IMR-90 (cell line): ENCODE data around the gene SRP54. TPM values are rescaled to one million over a fixed set of nuclear protein-coding genes. Genes with fewer than 3 reads are reported as not detected.
A peak's percentile ranks its signal among the peaks of the same experiment; 100 is the strongest.

Experiments used
- ATAC-seq: fragments of 200-7000 bp; cut with Tn5 transposase; 2 replicates; pipeline ENCODE4 v1.9.1; 2020; ENCODE audit warnings: low read depth, mild to moderate bottlenecking, moderate library complexity
- BruUV-seq: library from RNA; stranded (reverse); fragments of 400-500 nt; replicated peaks from 2 replicates; lab custom pipeline; 2021; lab: Mats Ljungman, UMichigan
- CTCF ChIA-PET: fragments of 300-600 bp; formaldehyde crosslinking; extraction: SDS; loops from one replicate; lab custom pipeline; 2021; ENCODE audit warnings: antibody characterized with exemption; lab: Yijun Ruan, JAX
- POLR2A ChIA-PET: fragments of 300-600 bp; sonication (Branson Sonifier 250); formaldehyde crosslinking; loops from one replicate; lab custom pipeline; 2022; ENCODE audit warnings: antibody characterized with exemption; ENCODE audit not compliant: unreplicated experiment; lab: Charles Lee
- DNase-seq: peaks from one replicate; pipeline ENCODE4 v3.0.0; 2013
- H2AFZ ChIP-seq: replicated peaks from 2 replicates; pipeline ENCODE3; 2013; ENCODE audit warnings: low read length, mild to moderate bottlenecking; ENCODE audit not compliant: poor library complexity
- H2AK5ac ChIP-seq: 2 replicates; pipeline ENCODE4 v1.6.1; 2013; ENCODE audit warnings: low read depth, low read length, inconsistent platforms
- H2AK9ac ChIP-seq: replicated peaks from 2 replicates; pipeline ENCODE3; 2013; ENCODE audit warnings: mild to moderate bottlenecking, low read depth, low read length, moderate library complexity; ENCODE audit not compliant: poor library complexity
- H2BK120ac ChIP-seq: 2 replicates; pipeline ENCODE4 v1.6.1; 2013; ENCODE audit warnings: low read depth, low read length, inconsistent platforms
- H2BK15ac ChIP-seq: 3 replicates; pipeline ENCODE4 v1.6.1; 2013; ENCODE audit warnings: low read depth, low read length, inconsistent platforms
- H2BK20ac ChIP-seq: 2 replicates; pipeline ENCODE4 v1.6.1; 2013; ENCODE audit warnings: low read depth, mild to moderate bottlenecking, inconsistent platforms, low read length, moderate library complexity
- H2BK5ac ChIP-seq: 2 replicates; pipeline ENCODE4 v1.6.1; 2013; ENCODE audit warnings: mild to moderate bottlenecking, low read depth, low read length, inconsistent platforms; ENCODE audit not compliant: poor library complexity, severe bottlenecking
- H3K14ac ChIP-seq: replicated peaks from 2 replicates; pipeline ENCODE4 v1.6.1; 2013; ENCODE audit warnings: low read depth, low read length, inconsistent platforms
- H3K18ac ChIP-seq: 2 replicates; pipeline ENCODE4 v1.6.1; 2013; ENCODE audit warnings: low read depth, low read length, control low read depth
- H3K23ac ChIP-seq: 2 replicates; pipeline ENCODE4 v1.6.1; 2013; ENCODE audit warnings: low read depth, low read length, inconsistent platforms
- H3K27ac ChIP-seq: 2 replicates; pipeline ENCODE4 v1.5.1; 2013; ENCODE audit warnings: mild to moderate bottlenecking, control low read depth, low read length; ENCODE audit not compliant: insufficient read depth
- H3K27me3 ChIP-seq: 2 replicates; pipeline ENCODE4 v1.6.1; 2013; ENCODE audit warnings: low read length; ENCODE audit not compliant: control insufficient read depth, insufficient read depth
- H3K36me3 ChIP-seq: 2 replicates; pipeline ENCODE4 v1.6.1; 2013; ENCODE audit warnings: low read length, mixed read lengths; ENCODE audit not compliant: control insufficient read depth, insufficient read depth
- H3K4ac ChIP-seq: 2 replicates; pipeline ENCODE4 v1.6.1; 2013; ENCODE audit warnings: low read depth, low read length, inconsistent platforms
- H3K4me1 ChIP-seq: 2 replicates; pipeline ENCODE4 v1.6.1; 2013; ENCODE audit warnings: low read length, mixed read lengths; ENCODE audit not compliant: control insufficient read depth, insufficient read depth
- H3K4me2 ChIP-seq: 2 replicates; pipeline ENCODE4 v1.6.1; 2013; ENCODE audit warnings: low read depth, mild to moderate bottlenecking, control low read depth, low read length, moderate library complexity
- H3K4me3 ChIP-seq: 2 replicates; pipeline ENCODE4 v1.5.1; 2013; ENCODE audit warnings: low read depth, mild to moderate bottlenecking, control low read depth, low read length, moderate library complexity; ENCODE audit not compliant: insufficient read depth
- H3K56ac ChIP-seq: 2 replicates; pipeline ENCODE4 v1.6.1; 2013; ENCODE audit warnings: low read length, inconsistent platforms; ENCODE audit not compliant: insufficient read depth; ENCODE audit errors: extremely low read depth
- H3K79me1 ChIP-seq, 2 experiments: 2 replicates each; pipeline ENCODE4 v1.6.1; 2013; ENCODE audit warnings: low read length in 2 of 2, inconsistent platforms in 1 of 2, low read depth in 1 of 2
- H3K9ac ChIP-seq: 2 replicates; pipeline ENCODE4 v1.6.1; 2013; ENCODE audit warnings: low read depth, low read length, control low read depth
- H3K9me1 ChIP-seq: 2 replicates; pipeline ENCODE4 v1.6.1; 2013; ENCODE audit warnings: low read length, inconsistent platforms; ENCODE audit not compliant: insufficient read depth
- H3K9me3 ChIP-seq: 2 replicates; pipeline ENCODE4 v1.6.1; 2013; ENCODE audit warnings: low read length; ENCODE audit not compliant: control insufficient read depth, insufficient read depth
- H4K20me1 ChIP-seq: 2 replicates; pipeline ENCODE4 v1.6.1; 2013; ENCODE audit warnings: low read length, inconsistent platforms; ENCODE audit not compliant: insufficient read depth
- H4K5ac ChIP-seq: 2 replicates; pipeline ENCODE4 v1.6.1; 2013; ENCODE audit warnings: mild to moderate bottlenecking, low read depth, low read length, control low read depth
- H4K8ac ChIP-seq, 2 experiments: 2 replicates each; pipeline ENCODE4 v1.6.1; 2013; ENCODE audit warnings: low read depth in 2 of 2, low read length in 2 of 2, control low read depth in 1 of 2, inconsistent platforms in 1 of 2
- H4K91ac ChIP-seq: 2 replicates; pipeline ENCODE4 v1.6.1; 2013; ENCODE audit warnings: low read depth, low read length, inconsistent platforms; ENCODE audit not compliant: insufficient read depth
- BHLHE40 ChIP-seq: fragments of 150-350 bp; IDR thresholded peaks from 2 replicates; pipeline ENCODE4 v1.6.1; 2016; ENCODE audit warnings: mild to moderate bottlenecking, low read depth, low read length
- CEBPB ChIP-seq: IDR thresholded peaks from 2 replicates; pipeline ENCODE4 v1.6.1; 2012; ENCODE audit warnings: low read depth, low read length, improper control_type of control experiment
- CHD1 ChIP-seq: IDR thresholded peaks from 2 replicates; pipeline ENCODE4 v1.6.1; 2012; ENCODE audit warnings: low read depth, low read length, improper control_type of control experiment
- CTCF ChIP-seq: conservative IDR thresholded peaks from 2 replicates; pipeline ENCODE4 v1.5.1; 2012; ENCODE audit warnings: mild to moderate bottlenecking, low read depth, low read length, improper control_type of control experiment
- ELK1 ChIP-seq: fragments of 150-350 bp; IDR thresholded peaks from 2 replicates; pipeline ENCODE4 v1.6.1; 2016; ENCODE audit warnings: low read depth, mild to moderate bottlenecking, low read length, moderate library complexity, borderline replicate concordance
- FOS ChIP-seq: fragments of 150-350 bp; IDR thresholded peaks from 2 replicates; pipeline ENCODE4 v1.6.1; 2016; ENCODE audit warnings: low read depth, low read length
- MAFK ChIP-seq: IDR thresholded peaks from 2 replicates; pipeline ENCODE4 v1.6.1; 2012; ENCODE audit warnings: low read depth, low read length, improper control_type of control experiment
- MAZ ChIP-seq: IDR thresholded peaks from 2 replicates; pipeline ENCODE4 v1.6.1; 2012; ENCODE audit warnings: low read depth, mild to moderate bottlenecking, low read length, improper control_type of control experiment, moderate library complexity, borderline replicate concordance
- MXI1 ChIP-seq: IDR thresholded peaks from 2 replicates; pipeline ENCODE4 v1.6.1; 2012; ENCODE audit warnings: low read depth, mild to moderate bottlenecking, low read length, moderate library complexity, borderline replicate concordance
- NFE2L2 ChIP-seq: fragments of 150-350 bp; IDR thresholded peaks from 2 replicates; pipeline ENCODE4 v1.6.1; 2016; ENCODE audit warnings: low read depth, mild to moderate bottlenecking, low read length
- POLR2A ChIP-seq: IDR thresholded peaks from 2 replicates; pipeline ENCODE4 v1.6.1; 2012; ENCODE audit warnings: mild to moderate bottlenecking, low read depth, low read length
- RAD21 ChIP-seq: IDR thresholded peaks from 2 replicates; pipeline ENCODE4 v1.6.1; 2012; ENCODE audit warnings: low read length, improper control_type of control experiment
- RCOR1 ChIP-seq: IDR thresholded peaks from 2 replicates; pipeline ENCODE4 v1.6.1; 2012; ENCODE audit warnings: mild to moderate bottlenecking, low read length, improper control_type of control experiment; ENCODE audit not compliant: insufficient replicate concordance
- RFX5 ChIP-seq: IDR thresholded peaks from 2 replicates; pipeline ENCODE4 v1.8.0; 2012; ENCODE audit warnings: low read depth, mild to moderate bottlenecking, low read length, moderate library complexity
- SMC3 ChIP-seq: fragments of 150-350 bp; IDR thresholded peaks from 2 replicates; pipeline ENCODE4 v1.6.1; 2016; ENCODE audit warnings: low read depth, mild to moderate bottlenecking, antibody characterized with exemption, low read length, moderate library complexity
- USF2 ChIP-seq: fragments of 150-350 bp; IDR thresholded peaks from 2 replicates; pipeline ENCODE4 v1.6.1; 2017; ENCODE audit warnings: mild to moderate bottlenecking, antibody characterized with exemption, low read length, low read depth
- dilution Hi-C: fragments of 300-500 bp; cut with HindIII; formaldehyde crosslinking; loops from one replicate; pipeline ENCODE4 v1.14.3; 2018; ENCODE audit warnings: low sequenced_read_pairs; ENCODE audit not compliant: unreplicated experiment
- in situ Hi-C: fragments of 300-500 bp; cut with MboI; formaldehyde crosslinking; loops from 3 replicates; pipeline ENCODE4 v1.14.3; 2019; ENCODE audit warnings: low sequenced_read_pairs, inconsistent platforms, mixed read lengths
- intact Hi-C: fragments of 100-400 bp; cut with micrococcal nuclease; formaldehyde crosslinking; loops from 2 replicates; pipeline ENCODE4 v1.10.0; 2022
- polyA plus RNA-seq, 3 experiments: library from polyadenylated mRNA; depleted of rRNA; stranded (reverse); fragments of >200 nt; gene quantifications; 2 replicates each; pipeline ENCODE4 v1.2.3, GENCODE V29; 2012; ENCODE audit warnings: low replicate concordance in 1 of 3
- total RNA-seq: library from RNA; depleted of rRNA; stranded (reverse); fragments of >200 nt; gene quantifications from 2 replicates; pipeline ENCODE4 v1.2.3, GENCODE V29; 2012

SRP54 gene
- total and polyA plus RNA-seq, 2 of the 4 experiments (the other 2 are of a cell fraction), result 56.2 to 63.3 TPM

GRCh38 chr14:34971381-34971780 lies 11.4 kb upstream of the SRP54 start:
- H4K20me1 ChIP-seq, result peaks cover 3% of the 10 kb centered on the region; the same call in 1 of the 2 replicates
- H3K4ac ChIP-seq, result no peak overlapping the region
- H3K23ac ChIP-seq, result no peak overlapping the region
- intact Hi-C loops, result no loop called here
- no peak overlapping the region for H4K5ac ChIP-seq
- H2AFZ ChIP-seq, result no peak overlapping the region
- dilution Hi-C loops, result no loop called here
- no peak overlapping the region for H2AK5ac ChIP-seq
- peaks cover 2% of the 10 kb centered on the region for H3K36me3 ChIP-seq
- no peak overlapping the region for H3K27ac ChIP-seq
- peaks cover 14% of the 10 kb centered on the region for H3K9me1 ChIP-seq
- peaks cover 17 to 40% of the 10 kb centered on the region in 2 experiments for H3K79me1 ChIP-seq
- H3K9ac ChIP-seq, result no peak overlapping the region
- H3K4me3 ChIP-seq, result no peak overlapping the region
- POLR2A ChIA-PET, result interaction anchor here (0.5 kb wide), 1 partner anchor 204 kb away, joined by 3 read pairs; no protein-coding TSS in a partner anchor
- no peaks in the 10 kb centered on the region for H3K27me3 ChIP-seq
- DNase-seq, result peak; percentile 56
- no TSS peak for BruUV-seq
- H4K8ac ChIP-seq, result no peak overlapping the region
- no peak overlapping the region for H2BK15ac ChIP-seq
- no peak overlapping the region for H4K91ac ChIP-seq
- no peak overlapping the region; the same call in 1 of the 2 replicates for H2BK20ac ChIP-seq
- TF ChIP-seq CHD1 (no peak), RCOR1 (no peak), MXI1 (no peak), CEBPB (no peak), CTCF (no peak), MAFK (no peak), POLR2A (no peak), RAD21 (no peak), NFE2L2 (no peak), USF2 (no peak), FOS (no peak), MAZ (no peak), RFX5 (no peak), ELK1 (no peak), BHLHE40 (no peak), SMC3 (no peak)
- no peak overlapping the region for H3K18ac ChIP-seq
- no peak overlapping the region for H3K4me2 ChIP-seq
- CTCF ChIA-PET, result interaction anchor here (1.6 kb wide), 1 partner anchor 10 kb away, joined by 4 read pairs; no protein-coding TSS in a partner anchor
- peak overlapping the region; percentile 2 for H2BK5ac ChIP-seq
- H3K9me3 ChIP-seq, result no peaks in the 10 kb centered on the region
- no peak overlapping the region for H2BK120ac ChIP-seq
- in situ Hi-C loops, result no loop called here
- no peak overlapping the region for H3K14ac ChIP-seq
- no peak overlapping the region for H2AK9ac ChIP-seq
- H3K4me1 ChIP-seq, result peaks cover 8% of the 10 kb centered on the region
- peak; percentile 88 for ATAC-seq
- H3K56ac ChIP-seq, result no peak overlapping the region
